PC-9 (cell line): ENCODE measurements around the gene GDPGP1. TPM values are rescaled to one million over a fixed set of nuclear protein-coding genes. Genes with fewer than 3 reads are reported as not detected.

Experiments used
- BruUV-seq: library from RNA; stranded (reverse); fragments of 400-500 nt; replicated peaks from 2 replicates; lab custom pipeline; 2021; lab: Mats Ljungman, UMichigan
- CTCF ChIA-PET: fragments of 300-600 bp; sonication (Branson Sonifier 250); formaldehyde crosslinking; loops from one replicate; lab custom pipeline; 2022; ENCODE audit warnings: antibody characterized with exemption; lab: Charles Lee
- POLR2A ChIA-PET: fragments of 300-600 bp; sonication (Branson Sonifier 250); formaldehyde crosslinking; loops from one replicate; lab custom pipeline; 2022; ENCODE audit warnings: antibody characterized with exemption; ENCODE audit not compliant: unreplicated experiment; lab: Charles Lee
- DNase-seq, 2 experiments: peaks; one replicate each; pipeline versions ENCODE4 v3.0.0 to v3.0.0-alpha.2; 2015 to 2022; ENCODE audit warnings: mixed read lengths in 1 of 2
- H2AFZ ChIP-seq: fragments of 200-600 bp; sonication (generic); 2 replicates; pipeline ENCODE4 v1.8.1; 2017; ENCODE audit warnings: antibody characterized with exemption
- H3F3A ChIP-seq: fragments of 200-600 bp; sonication (generic); 2 replicates; pipeline ENCODE4 v1.8.1; 2017; ENCODE audit warnings: antibody characterized with exemption, mild to moderate bottlenecking, low read depth; ENCODE audit not compliant: insufficient read depth
- H3K27ac ChIP-seq: fragments of 200-600 bp; sonication (generic); 2 replicates; pipeline ENCODE4 v1.6.1; 2016; ENCODE audit warnings: mixed run types
- H3K27me3 ChIP-seq: fragments of 200-600 bp; sonication (generic); 2 replicates; pipeline ENCODE4 v1.6.1; 2016; ENCODE audit warnings: low read depth, mixed run types; ENCODE audit not compliant: insufficient read depth
- H3K36me3 ChIP-seq: fragments of 200-600 bp; sonication (generic); 2 replicates; pipeline ENCODE4 v1.6.1; 2016; ENCODE audit warnings: low read depth, mixed run types
- H3K4me1 ChIP-seq: fragments of 200-600 bp; sonication (generic); replicated peaks from 2 replicates; pipeline ENCODE4 v1.6.1; 2016; ENCODE audit warnings: mixed run types; ENCODE audit not compliant: insufficient read depth
- H3K4me2 ChIP-seq: fragments of 200-600 bp; sonication (generic); 2 replicates; pipeline ENCODE4 v1.6.1; 2017; ENCODE audit warnings: mixed run types
- H3K4me3 ChIP-seq: fragments of 200-600 bp; sonication (generic); 2 replicates; pipeline ENCODE4 v1.6.1; 2016; ENCODE audit warnings: mixed run types
- H3K79me2 ChIP-seq: fragments of 200-600 bp; sonication (generic); 2 replicates; pipeline ENCODE4 v1.6.1; 2017; ENCODE audit warnings: low read depth, mixed run types
- H3K9me2 ChIP-seq: fragments of 200-600 bp; sonication (generic); 2 replicates; pipeline ENCODE4 v1.8.1; 2017; ENCODE audit warnings: mild to moderate bottlenecking; ENCODE audit not compliant: insufficient read depth
- H3K9me3 ChIP-seq: fragments of 200-600 bp; sonication (generic); 2 replicates; pipeline ENCODE4 v1.8.1; 2016; ENCODE audit warnings: low read depth; ENCODE audit not compliant: insufficient read depth
- H4K20me1 ChIP-seq: fragments of 200-600 bp; sonication (generic); 2 replicates; pipeline ENCODE4 v1.8.1; 2017; ENCODE audit not compliant: insufficient read depth
- CTCF ChIP-seq: fragments of 200-600 bp; sonication (generic); conservative IDR thresholded peaks from 2 replicates; pipeline ENCODE4 v1.6.1; 2017; ENCODE audit warnings: mixed run types, antibody characterized with exemption, mild to moderate bottlenecking, moderate library complexity
- EZH2 ChIP-seq: fragments of 200-600 bp; sonication (generic); IDR thresholded peaks from 2 replicates; pipeline ENCODE4 v1.8.0; 2017; ENCODE audit warnings: antibody characterized with exemption, low read depth
- intact Hi-C: fragments of 100-400 bp; cut with micrococcal nuclease; formaldehyde crosslinking; loops from one replicate; pipeline ENCODE4 v1.10.0; 2022; ENCODE audit not compliant: unreplicated experiment
- total RNA-seq: library from RNA; stranded (reverse); gene quantifications from 2 replicates; pipeline ENCODE4 v1.2.3, GENCODE V29; 2021

Gene GDPGP1
- total RNA-seq, 1 experiment from 2014 or later, result 7.6 TPM

DNA sequence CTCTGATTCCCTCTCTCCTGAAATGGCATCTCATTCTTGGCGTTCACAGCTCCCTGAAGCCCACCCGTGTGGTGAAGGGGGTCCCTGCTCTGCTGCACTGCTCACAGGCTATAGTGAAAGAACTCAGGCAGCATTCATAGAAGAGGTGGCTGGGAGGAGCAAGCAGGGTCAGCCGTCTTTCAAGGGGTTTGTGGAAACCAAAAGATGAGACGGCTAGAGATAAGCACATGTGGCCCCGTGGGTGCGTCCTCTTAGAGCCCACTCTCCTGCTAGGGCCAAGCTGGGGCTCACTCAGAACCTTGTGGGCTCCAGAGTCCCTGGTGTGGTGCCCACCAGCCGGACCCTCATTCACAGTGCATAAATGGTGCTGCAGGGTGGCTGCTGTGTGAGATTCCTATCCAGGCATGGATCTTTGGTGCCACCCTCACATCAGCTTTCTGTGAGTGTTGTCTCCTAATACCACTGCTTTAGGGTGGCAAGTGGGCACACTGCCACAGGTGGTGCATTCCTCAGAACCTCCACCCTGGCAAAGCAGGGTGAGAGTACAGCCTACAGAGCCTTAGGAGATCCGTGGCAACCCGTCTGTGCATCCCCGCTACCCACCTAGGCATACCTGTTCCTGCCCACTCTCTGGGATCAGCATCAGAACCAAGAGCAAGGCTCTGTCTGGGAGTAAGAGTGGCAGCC, 44.1 kb upstream of the GDPGP1 start:
- POLR2A ChIA-PET, result no interaction called here
- CTCF ChIA-PET, result no interaction called here
- TF ChIP-seq CTCF (no peak), EZH2 (no peak)

GRCh38 chr15:90190606-90191343, 43.2 kb upstream of the GDPGP1 start:
- no peak overlapping the region for H3K4me3 ChIP-seq
- peaks cover 25% of the 10 kb centered on the region for H3K4me1 ChIP-seq
- H3K79me2 ChIP-seq, result peaks cover 28% of the 10 kb centered on the region
- POLR2A ChIA-PET, result no interaction called here
- H4K20me1 ChIP-seq, result no peaks in the 10 kb centered on the region; the same call in 1 of the 2 replicates
- BruUV-seq, result no TSS peak
- H3K27me3 ChIP-seq, result no peaks in the 10 kb centered on the region
- peak in 1 of 2 experiments; percentile 29 for DNase-seq
- H2AFZ ChIP-seq, result no peak overlapping the region
- H3F3A ChIP-seq, result peaks cover 8% of the 10 kb centered on the region; the same call in 1 of the 2 replicates
- no peaks in the 10 kb centered on the region for H3K9me3 ChIP-seq
- H3K9me2 ChIP-seq, result no peaks in the 10 kb centered on the region
- 0 out of 2 replicates have a peak, but pooled peaks cover 8% of the 10 kb centered on the region for H3K36me3 ChIP-seq
- no peak overlapping the region for H3K27ac ChIP-seq
- CTCF ChIA-PET, result no interaction called here
- no peak overlapping the region for H3K4me2 ChIP-seq
- intact Hi-C loops, result no loop called here
- TF ChIP-seq EZH2 (no peak), CTCF (no peak)

More for the DNA sequence above, 44.1 kb upstream of the GDPGP1 start:
- no peaks in the 10 kb centered on the region for H3K27me3 ChIP-seq
- H3K27ac ChIP-seq, result no peak overlapping the region
- BruUV-seq, result no TSS peak
- no peak overlapping the region for H3K4me3 ChIP-seq
- H3K4me1 ChIP-seq, result peaks cover 31% of the 10 kb centered on the region
- no peak for DNase-seq
- no peaks in the 10 kb centered on the region for H3K9me3 ChIP-seq
- 0 out of 2 replicates have a peak, but pooled peaks cover 8% of the 10 kb centered on the region for H3K36me3 ChIP-seq
- peaks cover 34% of the 10 kb centered on the region for H3K79me2 ChIP-seq
- H3F3A ChIP-seq, result peaks cover 16% of the 10 kb centered on the region
- H4K20me1 ChIP-seq, result no peaks in the 10 kb centered on the region; the same call in 1 of the 2 replicates
- no peaks in the 10 kb centered on the region for H3K9me2 ChIP-seq
- H2AFZ ChIP-seq, result no peak overlapping the region
- no peak overlapping the region for H3K4me2 ChIP-seq
- intact Hi-C loops, result no loop called here

DNA sequence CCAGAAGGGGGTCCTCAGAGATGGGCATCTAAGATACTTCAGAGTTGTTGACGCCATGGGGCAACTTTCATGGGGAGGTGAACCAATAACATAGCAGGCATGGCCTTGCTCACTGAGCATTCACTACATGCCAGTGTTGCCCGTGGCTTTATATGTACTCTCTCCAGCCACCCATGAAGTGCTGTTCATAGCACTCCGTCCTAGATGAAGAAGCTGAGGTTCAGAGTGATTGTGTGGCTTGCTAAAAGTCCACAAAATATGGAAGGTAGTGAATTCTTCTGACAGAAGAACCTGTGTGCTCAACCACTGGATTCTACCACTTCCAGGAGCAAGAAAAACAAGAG, 42.7 kb upstream of the GDPGP1 start:
- intact Hi-C loops, result no loop called here
- peaks cover 19% of the 10 kb centered on the region for H3K4me1 ChIP-seq
- no TSS peak for BruUV-seq
- H3K9me2 ChIP-seq, result no peaks in the 10 kb centered on the region
- 0 out of 2 replicates have a peak, but pooled peaks cover 8% of the 10 kb centered on the region for H3K36me3 ChIP-seq
- no peaks in the 10 kb centered on the region; the same call in 1 of the 2 replicates for H4K20me1 ChIP-seq
- no peak for DNase-seq
- H3K9me3 ChIP-seq, result no peaks in the 10 kb centered on the region
- no peak overlapping the region for H2AFZ ChIP-seq
- no peak overlapping the region for H3K4me2 ChIP-seq
- peaks cover 22% of the 10 kb centered on the region for H3K79me2 ChIP-seq
- peaks cover 8% of the 10 kb centered on the region; the same call in 1 of the 2 replicates for H3F3A ChIP-seq
- no peak overlapping the region for H3K4me3 ChIP-seq
- no peaks in the 10 kb centered on the region for H3K27me3 ChIP-seq
- TF ChIP-seq EZH2, result no peak
- no peak for TF ChIP-seq CTCF
- ChIA-PET POLR2A (no interaction called here), CTCF (interaction anchor here (0.6 kb wide), 1 partner anchor 22 kb away, joined by 3 read pairs; no protein-coding TSS in a partner anchor)
- no peak overlapping the region for H3K27ac ChIP-seq
